Right lobe of liver (tissue), 4 donors: ENCODE measurements around the gene LDB2.

Experiments
- CTCF ChIP-seq, 4 donors: fragments of 200-600 bp in 3 of 4; fragments of 450-650 bp in 1 of 4; IDR thresholded peaks; one replicate each; pipeline versions ENCODE4 v1.5.1 to v1.8.0; 2016 to 2022; ENCODE audit warnings: antibody characterized with exemption in 4 of 4, mild to moderate bottlenecking in 2 of 4
- POLR2A ChIP-seq: fragments of 450-650 bp; IDR thresholded peaks from one replicate; pipeline ENCODE4 v1.6.1; 2017; ENCODE audit warnings: antibody characterized with exemption, mild to moderate bottlenecking
- donor health status: DM: no; HTN: no; CAD: no.
- donor health status: DM: no; HTN: no; CAD: no.
- donor health status: DM: no; HTN: yes; CAD: no.

- TF ChIP-seq CTCF (IDR thresholded peaks at IDR 0.05) (no peak), POLR2A (no peak)
Measured at GRCh38 chr4:16596267-16596666, 302.2 kb downstream of the LDB2 start.
